ENCODE results near the gene CDK4.
"Not testable (repeated sequence)": the region's sequence is repeated elsewhere in the genome, so short reads cannot be mapped to it uniquely, and the experiment has no call there.

The CDK4 gene

GRCh38 chr12:57726151-57726883 lies 25.8 kb downstream of the CDK4 start:
- Histone ChIP-seq H3K27me3 (ENCODE audit: low read depth) (no peaks in the 10 kb centered on the region), H3K4me3 (no peak overlapping the region), H3K36me3 (replicated peaks) (no peaks in the 10 kb centered on the region), H3K4me1 (no peaks in the 10 kb centered on the region), H3K9me3 (no peaks in the 10 kb centered on the region)
- in situ Hi-C loops (cut with MboI; ENCODE audit: low sequenced_read_pairs) = no loop called here
- no peak for DNase-seq (ENCODE audit: low spot score in 2 of 2)

- Histone ChIP-seq H3K27me3 (ENCODE audit: low read depth) (no peaks in the 10 kb centered on the region), H3K4me3 (no peak overlapping the region), H3K9me3 (no peaks in the 10 kb centered on the region), H3K36me3 (replicated peaks) (no peaks in the 10 kb centered on the region), H3K4me1 (no peaks in the 10 kb centered on the region)
- DNase-seq (ENCODE audit: low spot score in 2 of 2) = no peak
- in situ Hi-C loops (cut with MboI; ENCODE audit: low sequenced_read_pairs) = no loop called here
These were observed 26.3 kb downstream of the CDK4 start for GRCh38 chr12:57725851-57726150.

GRCh38 chr12:57724936-57725740 lies 27.0 kb downstream of the CDK4 start:
- in situ Hi-C loops (cut with MboI; ENCODE audit: low sequenced_read_pairs) = no loop called here
- no peaks in the 10 kb centered on the region for H3K4me1 ChIP-seq
- DNase-seq (ENCODE audit: low spot score in 2 of 2) = no peak
- H3K27me3 ChIP-seq (ENCODE audit: low read depth) = no peaks in the 10 kb centered on the region
- no peaks in the 10 kb centered on the region for H3K36me3 ChIP-seq (replicated peaks)
- no peak overlapping the region for H3K4me3 ChIP-seq
- no peaks in the 10 kb centered on the region for H3K9me3 ChIP-seq

- Histone ChIP-seq H3K4me1 (no peaks in the 10 kb centered on the region), H3K4me3 (no peak overlapping the region), H3K27me3 (ENCODE audit: low read depth) (no peaks in the 10 kb centered on the region), H3K36me3 (replicated peaks) (peaks cover under 1% of the 10 kb centered on the region; the same call in 1 of the 2 replicates), H3K9me3 (no peaks in the 10 kb centered on the region)
- in situ Hi-C loops (cut with MboI; ENCODE audit: low sequenced_read_pairs) = no loop called here
- DNase-seq (ENCODE audit: low spot score in 2 of 2) = no peak
These were observed 27.8 kb downstream of the CDK4 start for GRCh38 chr12:57724003-57724935.

DNA sequence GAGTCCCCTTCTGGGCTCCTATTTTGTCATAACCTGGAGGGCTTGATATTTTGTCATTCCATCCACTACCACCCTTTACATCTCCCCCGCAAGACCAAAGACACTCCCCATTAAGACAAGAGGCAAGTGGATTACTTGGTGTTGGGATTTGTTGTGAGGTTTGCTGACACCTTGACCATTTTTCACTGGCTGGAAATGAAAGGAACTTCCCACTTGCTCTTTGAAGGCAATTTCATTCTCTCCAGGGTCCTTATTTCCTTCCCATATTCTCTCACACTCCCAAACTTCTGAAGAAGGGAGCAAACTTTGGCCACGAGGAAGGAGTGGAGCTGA lies 28.5 kb downstream of the CDK4 start:
- no peak for DNase-seq (ENCODE audit: low spot score in 2 of 2)
- H3K36me3 ChIP-seq (replicated peaks) = peaks cover 5% of the 10 kb centered on the region
- in situ Hi-C loops (cut with MboI; ENCODE audit: low sequenced_read_pairs) = no loop called here
- no peak overlapping the region for H3K4me3 ChIP-seq
- no peaks in the 10 kb centered on the region for H3K27me3 ChIP-seq (ENCODE audit: low read depth)
- H3K9me3 ChIP-seq = no peaks in the 10 kb centered on the region
- H3K4me1 ChIP-seq = no peaks in the 10 kb centered on the region

DNA sequence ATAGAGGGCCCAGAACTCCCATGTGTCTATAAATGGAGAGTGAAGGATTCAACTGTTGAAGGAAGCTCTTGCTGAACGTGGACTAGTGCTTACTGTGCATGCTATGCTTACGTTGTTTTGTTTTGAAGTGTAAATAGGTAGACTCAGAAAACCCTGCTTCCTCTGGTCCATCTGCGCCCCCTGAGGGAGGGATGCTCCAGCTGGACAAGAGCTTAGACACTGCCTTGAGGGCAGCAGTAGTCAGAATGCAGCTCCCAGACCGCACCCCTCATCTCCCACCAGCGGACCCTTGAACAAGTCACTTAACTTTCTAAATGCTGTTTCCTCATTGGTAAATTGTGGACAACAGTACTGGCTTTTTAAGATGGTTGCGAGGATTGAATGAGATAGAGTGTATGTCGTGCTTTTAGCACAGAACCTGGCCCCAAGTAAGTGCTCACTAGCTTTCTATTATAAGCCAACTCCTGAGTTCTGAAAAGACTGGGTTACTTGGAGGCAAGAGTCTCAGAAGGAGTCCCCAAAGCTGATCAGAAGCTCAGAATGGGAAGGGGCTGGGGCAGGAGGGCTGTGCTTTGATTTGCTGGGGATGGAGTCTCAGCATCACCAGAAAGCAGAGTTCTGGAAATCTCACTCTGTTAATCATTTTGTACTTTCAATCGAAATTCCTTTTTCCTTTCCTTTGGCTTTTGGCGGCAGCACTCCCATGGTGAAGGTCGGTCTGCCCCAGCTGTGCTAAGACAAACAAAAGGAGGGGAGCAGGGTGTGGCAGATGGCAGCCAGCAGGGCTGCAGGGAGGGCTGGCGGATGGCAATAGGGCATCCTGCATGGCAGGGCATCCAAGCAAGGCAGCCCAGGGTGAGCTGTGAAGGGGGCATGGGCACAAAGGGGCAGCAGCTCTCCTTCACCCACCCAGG lies 29.1 kb downstream of the CDK4 start:
- H3K4me3 ChIP-seq = no peak overlapping the region
- no peaks in the 10 kb centered on the region for H3K4me1 ChIP-seq
- no peak for DNase-seq (ENCODE audit: low spot score in 2 of 2)
- in situ Hi-C loops (cut with MboI; ENCODE audit: low sequenced_read_pairs) = no loop called here
- H3K36me3 ChIP-seq (replicated peaks) = peaks cover 11% of the 10 kb centered on the region
- no peaks in the 10 kb centered on the region for H3K27me3 ChIP-seq (ENCODE audit: low read depth)
- no peaks in the 10 kb centered on the region for H3K9me3 ChIP-seq

- H3K4me1 ChIP-seq; in situ Hi-C loops (cut with MboI; ENCODE audit: low sequenced_read_pairs); DNase-seq (ENCODE audit: low spot score in 2 of 2); H3K4me3 ChIP-seq; H3K27me3 ChIP-seq (ENCODE audit: low read depth); H3K9me3 ChIP-seq: not testable (repeated sequence)
- H3K36me3 ChIP-seq (replicated peaks) = peaks cover 13% of the 10 kb centered on the region
These were observed 30.1 kb downstream of the CDK4 start for GRCh38 chr12:57721846-57722608.

GRCh38 chr12:57720606-57721595 lies 31.2 kb downstream of the CDK4 start:
- Histone ChIP-seq H3K9me3 (no peaks in the 10 kb centered on the region), H3K4me1 (no peaks in the 10 kb centered on the region), H3K36me3 (replicated peaks) (peaks cover 18% of the 10 kb centered on the region), H3K4me3 (no peak overlapping the region), H3K27me3 (ENCODE audit: low read depth) (no peaks in the 10 kb centered on the region)
- no peak for DNase-seq (ENCODE audit: low spot score in 2 of 2)
- in situ Hi-C loops (cut with MboI; ENCODE audit: low sequenced_read_pairs) = no loop called here

- H3K36me3 ChIP-seq (replicated peaks) = peaks cover 18% of the 10 kb centered on the region
- H3K27me3 ChIP-seq (ENCODE audit: low read depth) = no peaks in the 10 kb centered on the region
- no peaks in the 10 kb centered on the region for H3K9me3 ChIP-seq
- no peak overlapping the region for H3K4me3 ChIP-seq
- no peaks in the 10 kb centered on the region for H3K4me1 ChIP-seq
- no peak for DNase-seq (ENCODE audit: low spot score in 2 of 2)
- in situ Hi-C loops (cut with MboI; ENCODE audit: low sequenced_read_pairs) = no loop called here
These were observed 32.1 kb downstream of the CDK4 start for GRCh38 chr12:57719777-57720605.

DNA sequence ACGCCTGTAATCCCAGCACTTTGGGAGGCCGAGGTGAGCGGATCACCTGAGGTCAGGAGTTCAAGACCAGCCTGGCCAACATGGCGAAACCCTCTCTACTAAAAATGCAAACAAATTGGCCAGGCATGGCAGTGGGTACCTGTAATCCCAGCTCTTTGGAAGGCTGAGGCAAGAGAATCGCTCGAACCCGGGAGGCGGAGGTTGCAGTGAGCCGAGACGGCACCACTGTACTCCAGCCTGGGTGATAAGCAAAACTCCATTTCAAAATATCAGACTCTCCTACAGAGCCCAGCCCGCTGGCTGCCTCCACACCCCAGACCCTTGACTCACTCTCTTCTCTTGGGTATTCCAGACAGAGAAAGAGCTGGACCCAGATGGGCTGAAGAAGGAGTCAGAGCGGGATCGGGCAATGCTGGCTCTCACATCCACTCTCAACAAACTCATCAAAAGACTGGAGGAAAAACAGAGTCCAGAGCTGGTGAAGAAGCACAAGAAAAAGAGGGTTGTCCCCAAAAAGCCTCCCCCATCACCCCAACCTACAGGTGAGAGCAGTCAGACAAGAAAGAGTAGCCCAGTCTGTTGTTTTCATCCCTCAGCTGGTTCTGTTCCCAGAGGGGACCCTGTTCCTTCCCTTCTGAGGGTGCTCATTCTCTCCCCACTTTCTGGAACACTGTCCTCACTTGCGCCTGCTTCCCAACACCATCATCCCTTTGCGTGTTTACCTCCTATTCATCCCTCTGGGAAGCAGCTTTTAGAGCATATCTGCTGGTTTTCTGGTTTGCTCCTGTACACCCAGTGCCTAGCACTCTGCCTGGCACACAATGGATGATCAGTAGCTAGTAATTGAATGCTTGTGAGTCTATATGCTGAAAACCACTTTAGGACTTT lies 33.2 kb downstream of the CDK4 start:
- no peak for DNase-seq (ENCODE audit: low spot score in 2 of 2)

More for the DNA sequence above, 33.2 kb downstream of the CDK4 start:
- H3K4me1 ChIP-seq = no peaks in the 10 kb centered on the region
- H3K27me3 ChIP-seq (ENCODE audit: low read depth) = no peaks in the 10 kb centered on the region
- in situ Hi-C loops (cut with MboI; ENCODE audit: low sequenced_read_pairs) = no loop called here
- H3K36me3 ChIP-seq (replicated peaks) = peaks cover 18% of the 10 kb centered on the region
- H3K4me3 ChIP-seq = no peak overlapping the region
- H3K9me3 ChIP-seq = no peaks in the 10 kb centered on the region
